ENCODE results near the gene TRIP4. TPM values are rescaled to one million over a fixed set of nuclear protein-coding genes. Genes with fewer than 3 reads are reported as not detected.
A peak's percentile ranks its signal among the peaks of the same experiment; 100 is the strongest.
"Not testable (repeated sequence)": the region's sequence is repeated elsewhere in the genome, so short reads cannot be mapped to it uniquely, and the experiment has no call there.

Gene TRIP4
- total RNA-seq, 1 experiment from 2014 or later, result 21.7 TPM

- H2BK5ac ChIP-seq (ENCODE audit: insufficient read length, low read length), result no peak overlapping the region
- H2AFZ ChIP-seq (ENCODE audit: low read length), result no peak overlapping the region
- H3K79me1 ChIP-seq (ENCODE audit: insufficient read depth, low read depth, low read length, poor library complexity, severe bottlenecking), result peaks cover 6% of the 10 kb centered on the region
- no peak overlapping the region for H3K56ac ChIP-seq (ENCODE audit: insufficient read length, low read depth, low read length)
- H2BK15ac ChIP-seq (ENCODE audit: low read depth, low read length), result no peak overlapping the region
- no peak overlapping the region for H3K27ac ChIP-seq (ENCODE audit: insufficient read length, low read depth, low read length)
- H2AK5ac ChIP-seq (ENCODE audit: insufficient read length, low read length), result no peak overlapping the region
- H3K4ac ChIP-seq (ENCODE audit: low read depth, low read length), result no peak overlapping the region
- Mint-ChIP-seq H3K27me3 (ENCODE audit: low read depth) (no peaks in the 10 kb centered on the region), H3K9me3 (no peaks in the 10 kb centered on the region), H3K27ac (peak overlapping the region in 1 of 3 experiments; percentile 45; a peak in 2 of 7 replicates), H3K4me1 (peaks cover 4 to 8% of the 10 kb centered on the region in 2 experiments; a peak in 1 of 4 replicates), H3K36me3 (ENCODE audit: insufficient read depth in 1 of 3, low read depth in 3 of 3) (peaks cover under 1 to 11% (median 6%) of the 10 kb centered on the region in 3 experiments; a peak in 4 of 7 replicates), H3K4me3 (no peak overlapping the region)
- H4K20me1 ChIP-seq (ENCODE audit: control insufficient read depth, insufficient read depth, insufficient read length), result no peaks in the 10 kb centered on the region
- no peak overlapping the region for H3K18ac ChIP-seq (ENCODE audit: insufficient read length, low read depth, low read length)
- H2BK12ac ChIP-seq (ENCODE audit: insufficient read length, low read depth, low read length), result no peak overlapping the region
- no peak overlapping the region for H3K23ac ChIP-seq (ENCODE audit: insufficient read length, low read depth, low read length)
- TF ChIP-seq CTCF (conservative IDR thresholded peaks at IDR 0.05), result no peak
- H2BK20ac ChIP-seq (ENCODE audit: low read depth, low read length, poor library complexity, severe bottlenecking), result no peak overlapping the region
- no peak overlapping the region for H3T11ph ChIP-seq (ENCODE audit: low read length)
- H2BK120ac ChIP-seq (ENCODE audit: low read depth, low read length, poor library complexity, severe bottlenecking), result no peak overlapping the region
- no peak overlapping the region for H3K9ac ChIP-seq (ENCODE audit: extremely low read depth, insufficient read length, low read length)
- H3K14ac ChIP-seq (ENCODE audit: insufficient read depth, low read length), result no peak overlapping the region
- no peaks in the 10 kb centered on the region for H3K27me3 ChIP-seq (ENCODE audit: insufficient read depth, low read length)
- H4K5ac ChIP-seq (ENCODE audit: insufficient read length, low read depth, low read length), result no peak overlapping the region
- H3K23me2 ChIP-seq (ENCODE audit: insufficient read length, low read depth, low read length, poor library complexity, severe bottlenecking), result no peaks in the 10 kb centered on the region
- no peak overlapping the region for H3K4me2 ChIP-seq (ENCODE audit: insufficient read depth, insufficient read length, low read length)
- no peak overlapping the region for H4K8ac ChIP-seq (replicated peaks; ENCODE audit: insufficient read length, low read depth, low read length)
- no peak for DNase-seq
- no peaks in the 10 kb centered on the region for H3K9me3 ChIP-seq (ENCODE audit: control insufficient read depth, low read depth, low read length)
- peaks cover 2% of the 10 kb centered on the region; the same call in 1 of the 2 replicates for H3K79me2 ChIP-seq (ENCODE audit: insufficient read depth, low read length)
- no peak overlapping the region for H4K91ac ChIP-seq (ENCODE audit: insufficient read length, low read depth, low read length)
- no peaks in the 10 kb centered on the region for H3K4me1 ChIP-seq (ENCODE audit: insufficient read depth, low read length)
- WGBS (ENCODE audit: extremely low coverage, insufficient read length, low lambda C conversion rate), result no CpG with 5 or more reads among the region's 2 CpGs
These were observed 106.0 kb downstream of the TRIP4 start for GRCh38 chr15:64493641-64494040.

GRCh38 chr15:64495968-64496367 lies 108.3 kb downstream of the TRIP4 start:
- not testable (repeated sequence) for H2AFZ ChIP-seq (ENCODE audit: low read length); DNase-seq; H3K9me3 ChIP-seq (ENCODE audit: control insufficient read depth, low read depth, low read length); H3K4me2 ChIP-seq (ENCODE audit: insufficient read depth, insufficient read length, low read length); H2BK20ac ChIP-seq (ENCODE audit: low read depth, low read length, poor library complexity, severe bottlenecking); H3K79me2 ChIP-seq (ENCODE audit: insufficient read depth, low read length); H4K20me1 ChIP-seq (ENCODE audit: control insufficient read depth, insufficient read depth, insufficient read length); H4K5ac ChIP-seq (ENCODE audit: insufficient read length, low read depth, low read length); H3K18ac ChIP-seq (ENCODE audit: insufficient read length, low read depth, low read length); H2BK120ac ChIP-seq (ENCODE audit: low read depth, low read length, poor library complexity, severe bottlenecking); H3K4me1 Mint-ChIP-seq; H4K8ac ChIP-seq (replicated peaks; ENCODE audit: insufficient read length, low read depth, low read length); H3K27me3 Mint-ChIP-seq (ENCODE audit: low read depth); H2BK5ac ChIP-seq (ENCODE audit: insufficient read length, low read length); H3K23ac ChIP-seq (ENCODE audit: insufficient read length, low read depth, low read length); H3K4ac ChIP-seq (ENCODE audit: low read depth, low read length); H3K56ac ChIP-seq (ENCODE audit: insufficient read length, low read depth, low read length); H3K4me3 Mint-ChIP-seq; H3K27ac Mint-ChIP-seq; H3K9me3 Mint-ChIP-seq; H3K4me1 ChIP-seq (ENCODE audit: insufficient read depth, low read length); H3K9ac ChIP-seq (ENCODE audit: extremely low read depth, insufficient read length, low read length); H3K79me1 ChIP-seq (ENCODE audit: insufficient read depth, low read depth, low read length, poor library complexity, severe bottlenecking); H3T11ph ChIP-seq (ENCODE audit: low read length); H3K14ac ChIP-seq (ENCODE audit: insufficient read depth, low read length); H3K27ac ChIP-seq (ENCODE audit: insufficient read length, low read depth, low read length); H4K91ac ChIP-seq (ENCODE audit: insufficient read length, low read depth, low read length); H3K23me2 ChIP-seq (ENCODE audit: insufficient read length, low read depth, low read length, poor library complexity, severe bottlenecking); H3K27me3 ChIP-seq (ENCODE audit: insufficient read depth, low read length); H2AK5ac ChIP-seq (ENCODE audit: insufficient read length, low read length); H2BK15ac ChIP-seq (ENCODE audit: low read depth, low read length); H2BK12ac ChIP-seq (ENCODE audit: insufficient read length, low read depth, low read length)
- WGBS (ENCODE audit: extremely low coverage, insufficient read length, low lambda C conversion rate), result no CpG with 5 or more reads among the region's 2 CpGs
- H3K36me3 Mint-ChIP-seq (ENCODE audit: insufficient read depth in 1 of 3, low read depth in 3 of 3), result peaks cover 14 to 24% (median 19%) of the 10 kb centered on the region in 3 experiments; a peak in 6 of 7 replicates
